GM13976 (cell line): ENCODE data around the gene BECN2.

Experiments used
- DNase-seq: peaks from one replicate; pipeline ENCODE4 v3.0.0; 2012; ENCODE audit warnings: low spot score
- CTCF ChIP-seq: IDR thresholded peaks from 2 replicates; pipeline ENCODE4 v1.5.1; 2012; ENCODE audit warnings: borderline replicate concordance, mild to moderate bottlenecking; ENCODE audit not compliant: insufficient read depth; ENCODE audit errors: extremely low read depth, missing control alignments, control extremely low read depth
- in situ Hi-C: fragments of 300-500 bp; cut with MboI; formaldehyde crosslinking; loops from one replicate; pipeline ENCODE4 v1.12.0; 2022; ENCODE audit warnings: low sequenced_read_pairs, mixed read lengths, inconsistent platforms; ENCODE audit not compliant: unreplicated experiment

BECN2 gene

GRCh38 chr1:241994171-241994570, 36.6 kb downstream of the BECN2 start:
- TF ChIP-seq CTCF = no peak
- in situ Hi-C loops = loop anchor here (10.0 kb wide), 2 partner anchors 379 to 469 kb away; no protein-coding TSS in a partner anchor
- DNase-seq = no peak

- no peak for TF ChIP-seq CTCF
- DNase-seq = no peak
- in situ Hi-C loops = loop anchor here (10.0 kb wide), 2 partner anchors 383 to 473 kb away; no protein-coding TSS in a partner anchor
Observed at GRCh38 chr1:241997401-241997998, 39.9 kb downstream of the BECN2 start.

GRCh38 chr1:241998412-241998921, 40.9 kb downstream of the BECN2 start:
- peak; percentile 65 for DNase-seq
- TF ChIP-seq CTCF = peak; percentile 56
- in situ Hi-C loops = loop anchor here (10.0 kb wide), 2 partner anchors 384 to 474 kb away; no protein-coding TSS in a partner anchor

GRCh38 chr1:241999026-241999425, 41.5 kb downstream of the BECN2 start, which contains the start of gene MAP1LC3C:
Gene MAP1LC3C, minus strand, starts transcription at chr1:241999098. Its CDS starts 90 bp downstream, at chr1:241999008.
- in situ Hi-C loops = loop anchor here (10.0 kb wide), 2 partner anchors 384 to 474 kb away; no protein-coding TSS in a partner anchor
- DNase-seq = no peak
- no peak for TF ChIP-seq CTCF

GRCh38 chr1:242000434-242000833, 42.9 kb downstream of the BECN2 start:
- in situ Hi-C loops = no loop called here
- DNase-seq = no peak
- no peak for TF ChIP-seq CTCF

GRCh38 chr1:242002072-242002471, 44.5 kb downstream of the BECN2 start:
- no peak for TF ChIP-seq CTCF
- no peak for DNase-seq
- in situ Hi-C loops = no loop called here

GRCh38 chr1:242002510-242002909, 44.9 kb downstream of the BECN2 start:
- TF ChIP-seq CTCF = no peak
- in situ Hi-C loops = no loop called here
- DNase-seq = no peak
